Measurements from ENCODE around the gene TNFRSF8. TPM values are rescaled to one million over a fixed set of nuclear protein-coding genes. Genes with fewer than 3 reads are reported as not detected.

The TNFRSF8 gene
- total and polyA plus RNA-seq, 4 experiments from 2014 or later: not detected

- intact Hi-C loops (cut with micrococcal nuclease): no loop called here
- Mint-ChIP-seq H3K27me3 (peaks cover 0 to 2% of the 10 kb centered on the region in 2 donors), H3K9me3 (peaks cover 4 to 31% (median 15%) of the 10 kb centered on the region in 8 donors), H3K4me3 (no peak overlapping the region), H3K4me1 (peaks cover 24 to 43% (median 33%) of the 10 kb centered on the region in 4 donors), H3K27ac (no peak overlapping the region), H3K36me3 (peaks cover 2 to 9% of the 10 kb centered on the region in 2 donors)
- CTCF ChIA-PET (ENCODE audit: partially characterized antibody): no interaction called here
- no peak for DNase-seq
- Histone ChIP-seq H3K4me1 (ENCODE audit: insufficient read depth, low read length) (peaks cover 38% of the 10 kb centered on the region), H3K9me3 (ENCODE audit: control insufficient read depth in 1 of 2, low read length in 2 of 2) (no peaks in the 10 kb centered on the region), H3K27me3 (ENCODE audit: insufficient read depth, low read length) (no peaks in the 10 kb centered on the region), H3K27ac (ENCODE audit: low read depth, low read length) (no peak overlapping the region), H3K36me3 (ENCODE audit: insufficient read depth, low read length) (no peaks in the 10 kb centered on the region), H3K4me3 (ENCODE audit: low read length in 2 of 2) (no peak overlapping the region)
- POLR2A ChIA-PET (ENCODE audit: partially characterized antibody): no interaction called here
Observed at GRCh38 chr1:12082988-12083387, 19.9 kb downstream of the TNFRSF8 start.

- intact Hi-C loops (cut with micrococcal nuclease): no loop called here
- Histone ChIP-seq H3K36me3 (ENCODE audit: insufficient read depth, low read length) (no peaks in the 10 kb centered on the region), H3K4me1 (ENCODE audit: insufficient read depth, low read length) (peaks cover 42% of the 10 kb centered on the region), H3K4me3 (ENCODE audit: low read length in 2 of 2) (no peak overlapping the region), H3K27me3 (ENCODE audit: insufficient read depth, low read length) (no peaks in the 10 kb centered on the region), H3K27ac (ENCODE audit: low read depth, low read length) (no peak overlapping the region), H3K9me3 (ENCODE audit: control insufficient read depth in 1 of 2, low read length in 2 of 2) (no peaks in the 10 kb centered on the region)
- peak overlapping the region in 2 of 7 donors; percentile 2 to 79 for H3K27ac Mint-ChIP-seq
- POLR2A ChIA-PET (ENCODE audit: partially characterized antibody): no interaction called here
- peaks cover 2 to 9% of the 10 kb centered on the region in 2 donors for H3K36me3 Mint-ChIP-seq
- H3K4me1 Mint-ChIP-seq: peaks cover 30 to 48% (median 37%) of the 10 kb centered on the region in 4 donors
- no peak for DNase-seq
- peaks cover 4 to 31% (median 15%) of the 10 kb centered on the region in 8 donors for H3K9me3 Mint-ChIP-seq
- no peak overlapping the region for H3K4me3 Mint-ChIP-seq
- peaks cover 0 to 1% of the 10 kb centered on the region in 2 donors for H3K27me3 Mint-ChIP-seq
- CTCF ChIA-PET (ENCODE audit: partially characterized antibody): no interaction called here
Observed at GRCh38 chr1:12083766-12084165, 20.7 kb downstream of the TNFRSF8 start.

GRCh38 chr1:12085643-12086260 is 22.6 kb downstream of the TNFRSF8 start:
- no peak for DNase-seq
- no peak overlapping the region for H3K4me3 ChIP-seq (ENCODE audit: low read length in 2 of 2)
- CTCF ChIA-PET (ENCODE audit: partially characterized antibody): no interaction called here
- Mint-ChIP-seq H3K4me3 (peak overlapping the region in 1 of 8 donors; percentile 30), H3K4me1 (peaks cover 38 to 57% (median 46%) of the 10 kb centered on the region in 4 donors), H3K27ac (peak overlapping the region in 4 of 7 donors; percentile 36 to 42 (median 40)), H3K9me3 (peaks cover 4 to 31% (median 15%) of the 10 kb centered on the region in 8 donors), H3K36me3 (peaks cover 2 to 9% of the 10 kb centered on the region in 2 donors), H3K27me3 (no peaks in the 10 kb centered on the region)
- POLR2A ChIA-PET (ENCODE audit: partially characterized antibody): interaction anchor here (0.9 kb wide), 1 partner anchor 176 kb away, joined by 3 read pairs; no protein-coding TSS in a partner anchor
- H3K4me1 ChIP-seq (ENCODE audit: insufficient read depth, low read length): peaks cover 52% of the 10 kb centered on the region
- no peaks in the 10 kb centered on the region for H3K9me3 ChIP-seq (ENCODE audit: control insufficient read depth in 1 of 2, low read length in 2 of 2)
- no peaks in the 10 kb centered on the region for H3K36me3 ChIP-seq (ENCODE audit: insufficient read depth, low read length)
- no peaks in the 10 kb centered on the region for H3K27me3 ChIP-seq (ENCODE audit: insufficient read depth, low read length)
- H3K27ac ChIP-seq (ENCODE audit: low read depth, low read length): no peak overlapping the region
- intact Hi-C loops (cut with micrococcal nuclease): no loop called here

- peak overlapping the region; percentile 12 to 47 for H3K4me3 ChIP-seq (ENCODE audit: low read length in 2 of 2)
- Mint-ChIP-seq H3K27ac (peak overlapping the region; percentile 77 to 95 (median 90)), H3K36me3 (peaks cover 2 to 4% of the 10 kb centered on the region in 2 donors), H3K4me1 (peaks cover 39 to 54% (median 44%) of the 10 kb centered on the region in 4 donors), H3K27me3 (no peaks in the 10 kb centered on the region), H3K4me3 (peak overlapping the region; percentile 60 to 84 (median 78)), H3K9me3 (peaks cover 3 to 25% (median 8%) of the 10 kb centered on the region in 8 donors)
- ChIA-PET POLR2A (ENCODE audit: partially characterized antibody) (interaction anchor here (0.7 to 2.9 kb wide), 12 partner anchors 9 to 180 kb away, joined by 3 to 19 read pairs (median 4); partner anchors contain the start of genes MFN2 and MIIP), CTCF (ENCODE audit: partially characterized antibody) (interaction anchor here (1.0 to 2.4 kb wide), 5 partner anchors 9 to 122 kb away, joined by 3 to 11 read pairs (median 5); no protein-coding TSS in a partner anchor)
- H3K36me3 ChIP-seq (ENCODE audit: insufficient read depth, low read length): no peaks in the 10 kb centered on the region
- no peaks in the 10 kb centered on the region for H3K9me3 ChIP-seq (ENCODE audit: control insufficient read depth in 1 of 2, low read length in 2 of 2)
- intact Hi-C loops (cut with micrococcal nuclease): loop anchor here (1.0 kb wide), 1 partner anchor 30 kb away; no protein-coding TSS in a partner anchor
- peaks cover 47% of the 10 kb centered on the region for H3K4me1 ChIP-seq (ENCODE audit: insufficient read depth, low read length)
- H3K27me3 ChIP-seq (ENCODE audit: insufficient read depth, low read length): no peaks in the 10 kb centered on the region
- peak overlapping the region; percentile 50 for H3K27ac ChIP-seq (ENCODE audit: low read depth, low read length)
- DNase-seq: peak; percentile 56 to 68 (median 60)
Observed at GRCh38 chr1:12087797-12088314, 24.8 kb downstream of the TNFRSF8 start.

- intact Hi-C loops (cut with micrococcal nuclease): loop anchor here (1.0 kb wide), 1 partner anchor 30 kb away; no protein-coding TSS in a partner anchor
- peak; percentile 37 to 71 (median 45) for DNase-seq
- peaks cover 39 to 54% (median 44%) of the 10 kb centered on the region in 4 donors for H3K4me1 Mint-ChIP-seq
Observed at GRCh38 chr1:12088607-12089006, 25.5 kb downstream of the TNFRSF8 start.

GRCh38 chr1:12090326-12090725 is 27.2 kb downstream of the TNFRSF8 start:
- Mint-ChIP-seq H3K36me3 (peaks cover 2 to 4% of the 10 kb centered on the region in 2 donors), H3K4me1 (peaks cover 39 to 54% (median 44%) of the 10 kb centered on the region in 4 donors), H3K27me3 (no peaks in the 10 kb centered on the region), H3K4me3 (peak overlapping the region in 2 of 8 donors; percentile 4 to 35), H3K9me3 (peaks cover 0 to 13% (median 1%) of the 10 kb centered on the region in 8 donors), H3K27ac (peak overlapping the region in 2 of 7 donors; percentile 8 to 35)
- Histone ChIP-seq H3K27me3 (ENCODE audit: insufficient read depth, low read length) (no peaks in the 10 kb centered on the region), H3K9me3 (ENCODE audit: control insufficient read depth in 1 of 2, low read length in 2 of 2) (no peaks in the 10 kb centered on the region), H3K36me3 (ENCODE audit: insufficient read depth, low read length) (no peaks in the 10 kb centered on the region), H3K4me3 (ENCODE audit: low read length in 2 of 2) (no peak overlapping the region), H3K4me1 (ENCODE audit: insufficient read depth, low read length) (peaks cover 47% of the 10 kb centered on the region), H3K27ac (ENCODE audit: low read depth, low read length) (no peak overlapping the region)
- ChIA-PET CTCF (ENCODE audit: partially characterized antibody) (interaction anchor here (1.1 to 1.2 kb wide), 2 partner anchors 11 to 27 kb away, joined by 3 to 6 read pairs; partner anchors contain the start of gene TNFRSF8), POLR2A (ENCODE audit: partially characterized antibody) (no interaction called here)
- intact Hi-C loops (cut with micrococcal nuclease): no loop called here
- no peak for DNase-seq

More at GRCh38 chr1:12088607-12089006, 25.5 kb downstream of the TNFRSF8 start:
- Mint-ChIP-seq H3K27me3 (no peaks in the 10 kb centered on the region), H3K4me3 (peak overlapping the region; percentile 38 to 84 (median 78)), H3K36me3 (peaks cover 2 to 4% of the 10 kb centered on the region in 2 donors), H3K27ac (peak overlapping the region; percentile 77 to 95 (median 90)), H3K9me3 (peaks cover 0 to 17% (median 3%) of the 10 kb centered on the region in 8 donors)
- H3K36me3 ChIP-seq (ENCODE audit: insufficient read depth, low read length): no peaks in the 10 kb centered on the region
- H3K4me3 ChIP-seq (ENCODE audit: low read length in 2 of 2): peak overlapping the region; percentile 12 to 47
- POLR2A ChIA-PET (ENCODE audit: partially characterized antibody): interaction anchor here (0.6 to 2.9 kb wide), 13 partner anchors 10 to 181 kb away, joined by 3 to 19 read pairs (median 4); partner anchors contain the start of genes MFN2, MIIP and TNFRSF8
- peak overlapping the region; percentile 50 for H3K27ac ChIP-seq (ENCODE audit: low read depth, low read length)
- CTCF ChIA-PET (ENCODE audit: partially characterized antibody): interaction anchor here (0.7 to 2.4 kb wide), 8 partner anchors 9 to 145 kb away, joined by 3 to 11 read pairs (median 4); no protein-coding TSS in a partner anchor
- H3K9me3 ChIP-seq (ENCODE audit: control insufficient read depth in 1 of 2, low read length in 2 of 2): no peaks in the 10 kb centered on the region
- H3K27me3 ChIP-seq (ENCODE audit: insufficient read depth, low read length): no peaks in the 10 kb centered on the region
- peaks cover 47% of the 10 kb centered on the region for H3K4me1 ChIP-seq (ENCODE audit: insufficient read depth, low read length)

- peaks cover 47% of the 10 kb centered on the region for H3K4me1 ChIP-seq (ENCODE audit: insufficient read depth, low read length)
- Mint-ChIP-seq H3K4me1 (peaks cover 39 to 51% (median 44%) of the 10 kb centered on the region in 4 donors), H3K27ac (peak overlapping the region in 3 of 7 donors; percentile 13 to 75 (median 36)), H3K27me3 (no peaks in the 10 kb centered on the region), H3K4me3 (peak overlapping the region in 1 of 8 donors; percentile 7), H3K36me3 (peaks cover 2 to 4% of the 10 kb centered on the region in 2 donors), H3K9me3 (peaks cover 0 to 13% (median 1%) of the 10 kb centered on the region in 8 donors)
- no peaks in the 10 kb centered on the region for H3K36me3 ChIP-seq (ENCODE audit: insufficient read depth, low read length)
- CTCF ChIA-PET (ENCODE audit: partially characterized antibody): interaction anchor here (1.2 kb wide), 1 partner anchor 12 kb away, joined by 6 read pairs; no protein-coding TSS in a partner anchor
- no peak overlapping the region for H3K4me3 ChIP-seq (ENCODE audit: low read length in 2 of 2)
- no peaks in the 10 kb centered on the region for H3K9me3 ChIP-seq (ENCODE audit: control insufficient read depth in 1 of 2, low read length in 2 of 2)
- no peak overlapping the region for H3K27ac ChIP-seq (ENCODE audit: low read depth, low read length)
- intact Hi-C loops (cut with micrococcal nuclease): no loop called here
- H3K27me3 ChIP-seq (ENCODE audit: insufficient read depth, low read length): no peaks in the 10 kb centered on the region
- no peak for DNase-seq
- POLR2A ChIA-PET (ENCODE audit: partially characterized antibody): no interaction called here
Observed at GRCh38 chr1:12091191-12091590, 28.1 kb downstream of the TNFRSF8 start.

All from CD4-positive, alpha-beta memory T cell (primary cell).